Prostate gland (tissue), 2 donors: Measurements from ENCODE around the gene MSX1.

Source experiments
- POLR2A ChIP-seq: fragments of 450-650 bp; IDR thresholded peaks from one replicate; pipeline ENCODE4 v1.6.1; 2016; ENCODE audit warnings: antibody characterized with exemption, mild to moderate bottlenecking
- POLR2AphosphoS5 ChIP-seq: sonication (generic); formaldehyde crosslinking; IDR thresholded peaks from one replicate; pipeline ENCODE4 v1.6.1; 2017; ENCODE audit warnings: antibody characterized with exemption
- TF ChIP-seq, protein P1 (sequence below), 4 experiments: fragments of 200-600 bp in 2 of 4; fragments of 450-650 bp in 2 of 4; sonication (generic) in 2 of 4; IDR thresholded peaks; 1 replicate in 3 of 4; 2 replicates in 1 of 4; pipeline ENCODE4 v1.5.1; 2016 to 2019; ENCODE audit warnings: antibody characterized with exemption in 4 of 4, mild to moderate bottlenecking in 2 of 4, moderate library complexity in 2 of 4

DNA sequence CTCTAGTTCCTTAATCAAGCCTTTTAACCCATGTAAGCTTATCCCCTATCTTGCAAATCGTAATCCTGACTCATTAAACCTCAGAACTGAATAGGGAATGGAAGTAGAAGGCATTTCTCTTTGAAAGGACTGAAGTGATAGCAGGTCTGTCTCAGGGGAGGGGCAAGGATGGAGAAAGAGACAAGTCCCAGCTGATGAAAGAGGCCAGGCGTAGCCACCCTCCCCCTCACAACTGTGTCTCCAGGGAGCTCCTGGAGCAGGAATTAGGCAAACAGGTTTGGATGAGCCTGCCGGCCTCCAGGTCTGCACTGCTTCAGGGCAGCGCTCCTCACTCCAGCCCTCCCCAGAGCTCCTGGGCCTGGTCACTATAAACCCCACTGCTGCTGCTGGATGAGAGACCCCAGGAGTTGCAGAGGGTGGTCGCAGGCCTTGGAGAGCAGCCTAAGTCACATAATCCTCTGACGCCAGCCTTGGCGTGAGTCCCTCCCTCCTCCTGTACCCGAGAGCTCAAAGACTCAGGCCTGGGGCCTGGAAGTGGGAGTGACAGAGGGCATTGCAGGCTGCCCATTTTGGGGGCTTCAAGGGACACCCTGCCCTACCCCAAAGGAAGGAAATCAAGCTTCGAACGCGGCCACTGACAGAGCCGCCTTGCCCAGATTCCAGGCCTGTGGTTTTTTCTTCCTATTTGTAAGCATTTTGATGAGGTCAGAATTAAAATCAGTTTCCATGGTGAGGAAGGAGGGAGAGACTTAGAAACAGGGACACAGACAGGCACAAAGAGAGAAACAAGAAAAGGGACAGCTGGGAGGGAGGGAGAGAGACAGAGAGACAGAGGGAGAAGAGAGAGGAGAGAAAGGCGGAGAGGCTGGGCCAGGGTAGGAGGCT lies 21.2 kb upstream of the MSX1 start:
- TF ChIP-seq, protein P1, sequence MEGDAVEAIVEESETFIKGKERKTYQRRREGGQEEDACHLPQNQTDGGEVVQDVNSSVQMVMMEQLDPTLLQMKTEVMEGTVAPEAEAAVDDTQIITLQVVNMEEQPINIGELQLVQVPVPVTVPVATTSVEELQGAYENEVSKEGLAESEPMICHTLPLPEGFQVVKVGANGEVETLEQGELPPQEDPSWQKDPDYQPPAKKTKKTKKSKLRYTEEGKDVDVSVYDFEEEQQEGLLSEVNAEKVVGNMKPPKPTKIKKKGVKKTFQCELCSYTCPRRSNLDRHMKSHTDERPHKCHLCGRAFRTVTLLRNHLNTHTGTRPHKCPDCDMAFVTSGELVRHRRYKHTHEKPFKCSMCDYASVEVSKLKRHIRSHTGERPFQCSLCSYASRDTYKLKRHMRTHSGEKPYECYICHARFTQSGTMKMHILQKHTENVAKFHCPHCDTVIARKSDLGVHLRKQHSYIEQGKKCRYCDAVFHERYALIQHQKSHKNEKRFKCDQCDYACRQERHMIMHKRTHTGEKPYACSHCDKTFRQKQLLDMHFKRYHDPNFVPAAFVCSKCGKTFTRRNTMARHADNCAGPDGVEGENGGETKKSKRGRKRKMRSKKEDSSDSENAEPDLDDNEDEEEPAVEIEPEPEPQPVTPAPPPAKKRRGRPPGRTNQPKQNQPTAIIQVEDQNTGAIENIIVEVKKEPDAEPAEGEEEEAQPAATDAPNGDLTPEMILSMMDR (IDR thresholded peaks at IDR 0.05): no peak
- TF ChIP-seq POLR2AphosphoS5 (no peak), POLR2A (no peak)
